K562 (cell line): ENCODE data around the gene FZD8. TPM values are rescaled to one million over a fixed set of nuclear protein-coding genes. Genes with fewer than 3 reads are reported as not detected.

ENCODE experiments used
- ATAC-seq: fragments of 200-7000 bp; cut with Tn5 transposase; 3 replicates; pipeline ENCODE4 v1.9.1; 2020; ENCODE audit warnings: moderate library complexity
- BruUV-seq: library from RNA; stranded (reverse); fragments of 400-500 nt; replicated peaks from 2 replicates; lab custom pipeline; 2021; lab: Mats Ljungman, UMichigan
- CTCF ChIA-PET: fragments of 300-600 bp; formaldehyde crosslinking; extraction: SDS; loops from one replicate; lab custom pipeline; 2021; ENCODE audit warnings: low intra/inter-chr PET ratio; lab: Yijun Ruan, JAX
- POLR2A ChIA-PET: fragments of 300-600, 350-650 bp; sonication (Branson Sonifier 250); formaldehyde crosslinking; extraction: SDS; loops from one replicate; lab custom pipeline; 2021; ENCODE audit warnings: antibody characterized with exemption, inconsistent platforms; lab: Yijun Ruan, JAX
- DNase-seq, 4 experiments: peaks; one replicate each; pipeline versions ENCODE4 v3.0.0 to v3.0.0-alpha.2; 2011 to 2018; ENCODE audit warnings: low spot score in 3 of 4, mixed read lengths in 3 of 4; ENCODE audit errors: extremely low read depth in 1 of 4
- FAIRE-seq: peaks from 2 replicates; lab custom pipeline; 2011; peaks lifted over from hg19 to GRCh38; lab: Jason Lieb, UNC
- H2AFZ ChIP-seq: 2 replicates; pipeline ENCODE4 v1.6.0; 2011; ENCODE audit warnings: low read depth, low read length, control low read depth, inconsistent platforms
- H3K27ac ChIP-seq: fragments of 200-600 bp; 3 replicates; pipeline ENCODE4 v1.8.0; 2011; ENCODE audit warnings: low read depth, mild to moderate bottlenecking, control low read depth, inconsistent platforms, low read length, moderate library complexity, mixed read lengths; ENCODE audit errors: extremely low read depth
- H3K27me3 ChIP-seq, 2 experiments: fragments of 300-600 bp in 1 of 2; 2 replicates in 1 of 2; 3 replicates in 1 of 2; pipeline versions ENCODE4 v1.6.0 to v1.8.0; 2011; ENCODE audit warnings: inconsistent platforms in 2 of 2, low read length in 2 of 2, mild to moderate bottlenecking in 1 of 2, mixed read lengths in 1 of 2, moderate library complexity in 1 of 2; ENCODE audit not compliant: control insufficient read depth in 2 of 2, insufficient read depth in 2 of 2
- H3K36me3 ChIP-seq: fragments of 300-600 bp; 3 replicates; pipeline ENCODE4 v1.8.0; 2011; ENCODE audit warnings: mild to moderate bottlenecking, low read length, inconsistent platforms; ENCODE audit not compliant: control insufficient read depth, insufficient read depth
- H3K4me1 ChIP-seq, 2 experiments: fragments of 200-600 bp in 1 of 2; replicated peaks in 1 of 2; 2 replicates in 1 of 2; 3 replicates in 1 of 2; pipeline versions ENCODE4 v1.5.1 to v1.8.0; 2011; ENCODE audit warnings: inconsistent platforms in 2 of 2, low read length in 2 of 2, mild to moderate bottlenecking in 1 of 2, mixed read lengths in 1 of 2, moderate library complexity in 1 of 2; ENCODE audit not compliant: control insufficient read depth in 2 of 2, insufficient read depth in 2 of 2
- H3K4me2 ChIP-seq: 2 replicates; pipeline ENCODE4 v1.6.1; 2011; ENCODE audit warnings: low read length, control low read depth, inconsistent platforms, mixed read lengths; ENCODE audit not compliant: insufficient read depth
- H3K4me3 ChIP-seq: fragments of 200-600 bp; sonication (generic), shearing (Covaris generic); 2 replicates; pipeline ENCODE4 v1.5.1; 2016; ENCODE audit warnings: control low read depth, inconsistent platforms
- H3K79me2 ChIP-seq: fragments of 200-600 bp; 3 replicates; pipeline ENCODE4 v1.8.0; 2011; ENCODE audit warnings: low read length, inconsistent platforms; ENCODE audit not compliant: control insufficient read depth, insufficient read depth
- H3K9ac ChIP-seq, 2 experiments: 2 replicates each; pipeline versions ENCODE4 v1.6.0 to v1.6.1; 2011; ENCODE audit warnings: low read depth in 2 of 2, low read length in 2 of 2, control low read depth in 1 of 2, inconsistent platforms in 1 of 2, mild to moderate bottlenecking in 1 of 2, mixed read lengths in 1 of 2; ENCODE audit not compliant: insufficient read depth in 1 of 2
- H3K9me1 ChIP-seq: one replicate; pipeline ENCODE4 v1.6.0; 2011; ENCODE audit warnings: inconsistent platforms, mild to moderate bottlenecking, low read length, moderate library complexity; ENCODE audit not compliant: control insufficient read depth, insufficient read depth
- H3K9me3 ChIP-seq: replicated peaks from 2 replicates; pipeline ENCODE4 v1.5.1; 2011; ENCODE audit warnings: low read depth, low read length, inconsistent platforms; ENCODE audit not compliant: control insufficient read depth, insufficient read depth
- H4K20me1 ChIP-seq: replicated peaks from 2 replicates; pipeline ENCODE4 v1.6.1; 2011; ENCODE audit warnings: low read length, inconsistent platforms, mixed read lengths; ENCODE audit not compliant: control insufficient read depth, insufficient read depth
- HCFC1 ChIP-seq: IDR thresholded peaks from 2 replicates; pipeline ENCODE4 v1.6.1; 2012; ENCODE audit warnings: low read depth, low read length, improper control_type of control experiment
- STAG1 ChIP-seq: sonication (generic); formaldehyde crosslinking; IDR thresholded peaks from 2 replicates; pipeline ENCODE4 v1.5.0; 2020; ENCODE audit warnings: missing genetic modification reagents, borderline replicate concordance
- WGBS: fragments of 100-300 bp; shearing (Covaris generic); methylation state at CpG from one replicate; pipeline ENCODE4 v1.1.6; 2016; ENCODE audit warnings: low coverage, mixed read lengths; ENCODE audit not compliant: insufficient coverage; ENCODE audit errors: missing lambda C conversion rate; 5-methylcytosine and 5-hydroxymethylcytosine counted together
- in situ Hi-C: fragments of 300-500 bp; cut with MboI; formaldehyde crosslinking; loops from 4 replicates; pipeline ENCODE4 v1.15.0; 2018; ENCODE audit warnings: inconsistent platforms, mixed read lengths
- intact Hi-C: fragments of 100-400 bp; cut with micrococcal nuclease; formaldehyde crosslinking; loops from 2 replicates; pipeline ENCODE4 v1.14.2; 2022
- polyA plus RNA-seq, 8 experiments: library from polyadenylated mRNA; depleted of rRNA in 4 of 8; stranded (reverse) in 5 of 8; unstranded in 3 of 8; fragments of >200 nt; fragmentation: Nextera tagmentation in 2 of 8; fragmentation: Illumina TruSeq in 1 of 8; extraction: Ambion mirVana in 2 of 8; extraction: Trizol in 1 of 8; gene quantifications; 2 replicates each; pipeline versions ENCODE4 v1.2.1 to v1.2.3, GENCODE V29; 2011 to 2014; ENCODE audit warnings: inconsistent platforms in 1 of 8, missing spikeins in 1 of 8
- total RNA-seq, 7 experiments: library from RNA; depleted of rRNA in 6 of 7; stranded (reverse); fragments of >200 nt in 6 of 7; fragmentation: Illumina TruSeq in 2 of 7; extraction: Trizol in 2 of 7; gene quantifications; 2 replicates each; pipeline versions ENCODE4 v1.2.1 to v1.2.3, GENCODE V29; 2011 to 2021; ENCODE audit warnings: low replicate concordance in 1 of 7
- TF ChIP-seq, protein P1 (sequence below): fragments of 250-450 bp; sonication (Bioruptor Pico); IDR thresholded peaks from 2 replicates; pipeline ENCODE4 v1.5.1; 2021; ENCODE audit warnings: mild to moderate bottlenecking
- TF ChIP-seq, protein P2 (sequence below): fragments of 250-450 bp; sonication (Bioruptor Pico); IDR thresholded peaks from 2 replicates; pipeline ENCODE4 v1.5.0; 2020; ENCODE audit warnings: mild to moderate bottlenecking

Gene FZD8
- total and polyA plus RNA-seq, 9 of the 15 experiments (the other 6 are each of a cell fraction or from before 2014, with no cell fraction given) = 0.03 to 1.2 (median 0.16) TPM; not detected in 1

DNA sequence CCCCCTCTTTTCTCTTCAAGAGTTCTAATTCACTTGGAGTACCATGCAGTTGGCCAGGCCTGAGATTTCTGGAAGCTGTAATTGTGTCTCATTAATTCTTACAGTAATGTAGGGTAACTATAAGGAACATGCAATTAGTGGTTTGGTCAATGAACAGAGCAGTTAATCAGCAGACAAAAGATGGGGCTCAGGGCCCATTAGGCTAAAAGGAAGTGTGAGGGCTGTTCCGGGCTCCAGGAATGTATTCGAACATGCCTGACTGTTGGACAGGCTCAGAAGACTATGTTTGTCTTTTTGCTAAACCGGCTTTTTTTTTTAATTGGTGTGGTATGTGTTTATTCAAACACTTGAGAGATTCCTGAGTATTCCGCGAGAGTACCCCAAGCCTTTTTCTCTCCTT lies 42.5 kb upstream of the FZD8 start:
- POLR2A ChIA-PET = no interaction called here
- FAIRE-seq = no peak
- 0% methylated on average over 5 of the region's 5 CpGs for WGBS
- in situ Hi-C loops = no loop called here
- H3K4me2 ChIP-seq = no peak overlapping the region
- H3K9me1 ChIP-seq = no peaks in the 10 kb centered on the region
- DNase-seq = no peak
- no peak overlapping the region for H3K9ac ChIP-seq
- no TSS peak for BruUV-seq
- H3K36me3 ChIP-seq = no peaks in the 10 kb centered on the region
- H3K4me3 ChIP-seq = no peak overlapping the region
- ATAC-seq = no peak
- no peaks in the 10 kb centered on the region for H3K4me1 ChIP-seq
- no peaks in the 10 kb centered on the region for H3K79me2 ChIP-seq
- no peaks in the 10 kb centered on the region for H4K20me1 ChIP-seq
- CTCF ChIA-PET = no interaction called here
- no peaks in the 10 kb centered on the region; a peak in 1 of 5 replicates for H3K27me3 ChIP-seq
- H2AFZ ChIP-seq = no peak overlapping the region
- intact Hi-C loops = no loop called here
- no peak overlapping the region for H3K27ac ChIP-seq
- TF ChIP-seq HCFC1 = no peak
- TF ChIP-seq, protein P1, sequence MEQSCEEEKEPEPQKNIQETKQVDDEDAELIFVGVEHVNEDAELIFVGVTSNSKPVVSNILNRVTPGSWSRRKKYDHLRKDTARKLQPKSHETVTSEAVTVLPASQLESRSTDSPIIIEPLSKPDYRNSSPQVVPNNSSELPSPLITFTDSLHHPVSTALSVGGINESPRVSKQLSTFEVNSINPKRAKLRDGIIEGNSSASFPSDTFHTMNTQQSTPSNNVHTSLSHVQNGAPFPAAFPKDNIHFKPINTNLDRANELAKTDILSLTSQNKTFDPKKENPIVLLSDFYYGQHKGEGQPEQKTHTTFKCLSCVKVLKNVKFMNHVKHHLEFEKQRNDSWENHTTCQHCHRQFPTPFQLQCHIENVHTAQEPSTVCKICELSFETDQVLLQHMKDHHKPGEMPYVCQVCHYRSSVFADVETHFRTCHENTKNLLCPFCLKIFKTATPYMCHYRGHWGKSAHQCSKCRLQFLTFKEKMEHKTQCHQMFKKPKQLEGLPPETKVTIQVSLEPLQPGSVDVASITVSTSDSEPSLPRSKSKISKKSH (CRISPR knock-in tag) = no peak
- no peaks in the 10 kb centered on the region for H3K9me3 ChIP-seq

DNA sequence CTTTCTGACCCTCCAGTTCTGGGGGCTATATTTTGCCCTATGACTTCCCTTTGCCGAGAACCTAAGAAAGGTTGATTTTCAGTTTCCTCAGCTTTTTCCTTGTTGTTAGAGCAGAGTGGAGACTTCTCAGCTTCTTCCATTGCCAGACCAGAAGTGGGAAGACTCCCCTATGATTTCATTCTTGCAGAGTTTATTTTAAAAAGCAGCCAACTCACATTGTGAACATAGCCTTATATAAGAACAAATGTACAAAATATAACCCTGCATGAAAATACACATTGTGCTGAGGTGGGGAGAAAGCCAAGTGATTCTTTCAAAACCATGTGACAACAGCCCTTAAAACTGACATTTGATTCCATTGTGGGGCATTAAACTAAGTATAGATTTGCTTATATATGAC lies 33.8 kb upstream of the FZD8 start:
- no peaks in the 10 kb centered on the region for H3K9me1 ChIP-seq
- no peak for TF ChIP-seq STAG1 (CRISPR knock-in tag)
- TF ChIP-seq, protein P2, sequence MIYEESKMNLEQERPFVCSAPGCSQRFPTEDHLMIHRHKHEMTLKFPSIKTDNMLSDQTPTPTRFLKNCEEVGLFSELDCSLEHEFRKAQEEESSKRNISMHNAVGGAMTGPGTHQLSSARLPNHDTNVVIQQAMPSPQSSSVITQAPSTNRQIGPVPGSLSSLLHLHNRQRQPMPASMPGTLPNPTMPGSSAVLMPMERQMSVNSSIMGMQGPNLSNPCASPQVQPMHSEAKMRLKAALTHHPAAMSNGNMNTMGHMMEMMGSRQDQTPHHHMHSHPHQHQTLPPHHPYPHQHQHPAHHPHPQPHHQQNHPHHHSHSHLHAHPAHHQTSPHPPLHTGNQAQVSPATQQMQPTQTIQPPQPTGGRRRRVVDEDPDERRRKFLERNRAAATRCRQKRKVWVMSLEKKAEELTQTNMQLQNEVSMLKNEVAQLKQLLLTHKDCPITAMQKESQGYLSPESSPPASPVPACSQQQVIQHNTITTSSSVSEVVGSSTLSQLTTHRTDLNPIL (CRISPR knock-in tag) = no peak

More for the DNA sequence above, 33.8 kb upstream of the FZD8 start:
- no peak overlapping the region for H3K4me2 ChIP-seq
- FAIRE-seq (no peak), DNase-seq (no peak), ATAC-seq (no peak)
- H3K27ac ChIP-seq = no peak overlapping the region
- 0% methylated on average over 1 of the region's 1 CpG for WGBS
- no peaks in the 10 kb centered on the region for H4K20me1 ChIP-seq
- in situ Hi-C loops = no loop called here
- CTCF ChIA-PET = no interaction called here
- POLR2A ChIA-PET = no interaction called here
- no TSS peak for BruUV-seq
- no peaks in the 10 kb centered on the region for H3K4me1 ChIP-seq
- intact Hi-C loops = no loop called here
- H3K4me3 ChIP-seq = no peak overlapping the region
- H2AFZ ChIP-seq = no peak overlapping the region
- H3K27me3 ChIP-seq = no peaks in the 10 kb centered on the region
- H3K9ac ChIP-seq = no peak overlapping the region
- H3K9me3 ChIP-seq = no peaks in the 10 kb centered on the region
- no peaks in the 10 kb centered on the region for H3K36me3 ChIP-seq
- H3K79me2 ChIP-seq = no peaks in the 10 kb centered on the region
